Cortex of kidney (tissue), 1 donor: ENCODE measurements around the gene HOATZ.

Source experiments
- DNase-seq: peaks from one replicate; lab custom pipeline; 2025; lab: John Stamatoyannopoulos, UW

Gene HOATZ

GRCh38 chr11:111522426-111522825 is 7.8 kb downstream of the HOATZ start:
- no peak for DNase-seq

DNA sequence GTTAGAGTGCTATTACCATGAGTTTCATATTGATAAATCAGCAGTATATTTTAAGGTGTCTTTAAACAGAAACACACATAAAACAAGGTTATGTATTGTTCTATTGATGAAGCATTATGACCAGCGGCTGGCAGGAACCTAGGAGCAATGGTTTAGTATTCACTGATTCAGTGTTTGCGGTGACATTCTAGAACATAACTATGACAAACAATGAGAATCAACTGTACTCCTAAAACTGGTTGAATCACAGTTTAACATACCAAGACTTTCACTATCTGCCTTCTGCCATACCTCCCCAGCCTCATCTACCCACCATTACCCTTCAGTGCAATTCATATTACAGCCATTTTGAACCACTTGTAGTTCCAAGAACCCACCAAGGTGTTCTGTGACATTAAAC is 8.8 kb downstream of the HOATZ start:
- no peak for DNase-seq

DNA sequence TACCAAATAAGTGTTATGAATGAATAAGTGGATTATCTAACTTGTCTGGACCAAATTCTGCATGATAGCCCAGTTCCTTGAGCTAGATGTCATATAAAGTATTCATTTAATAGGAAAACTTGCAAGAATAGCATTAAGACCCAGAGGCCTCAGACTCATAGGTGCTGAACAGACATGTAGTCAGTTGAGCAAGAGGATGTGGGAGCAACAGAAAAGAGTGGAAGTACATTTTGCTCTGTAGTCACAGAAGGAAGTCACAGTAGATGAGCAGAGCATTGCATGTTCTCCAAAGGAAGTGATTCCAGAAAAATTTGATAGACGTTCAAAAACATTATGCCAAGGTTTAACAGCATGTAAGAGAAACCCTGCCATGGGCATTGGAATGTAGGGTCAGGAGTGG is 9.5 kb downstream of the HOATZ start:
- no peak for DNase-seq

DNA sequence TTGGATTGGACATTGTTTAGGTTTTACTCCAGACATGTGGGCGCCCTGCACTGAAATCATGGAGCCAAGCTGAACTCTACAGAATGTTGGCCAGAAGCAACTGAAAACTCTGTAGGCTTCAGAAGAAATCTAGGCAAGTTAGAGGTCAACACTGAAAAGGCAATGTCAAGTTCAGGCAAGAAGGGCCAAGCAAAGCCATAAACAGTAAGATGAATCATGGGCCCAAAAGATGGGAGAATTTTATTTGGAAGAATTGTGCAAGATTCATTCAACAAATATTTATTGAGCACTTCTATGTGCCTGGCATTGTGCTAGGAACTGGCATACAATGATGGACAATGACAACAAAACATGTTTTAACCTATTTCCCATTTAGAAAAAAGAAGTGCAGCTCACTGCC is 10.9 kb downstream of the HOATZ start:
- no peak for DNase-seq

GRCh38 chr11:111526501-111526900 is 11.9 kb downstream of the HOATZ start:
- DNase-seq, result no peak

- no peak for DNase-seq
Observed at GRCh38 chr11:111527279-111527678, 12.7 kb downstream of the HOATZ start.

DNA sequence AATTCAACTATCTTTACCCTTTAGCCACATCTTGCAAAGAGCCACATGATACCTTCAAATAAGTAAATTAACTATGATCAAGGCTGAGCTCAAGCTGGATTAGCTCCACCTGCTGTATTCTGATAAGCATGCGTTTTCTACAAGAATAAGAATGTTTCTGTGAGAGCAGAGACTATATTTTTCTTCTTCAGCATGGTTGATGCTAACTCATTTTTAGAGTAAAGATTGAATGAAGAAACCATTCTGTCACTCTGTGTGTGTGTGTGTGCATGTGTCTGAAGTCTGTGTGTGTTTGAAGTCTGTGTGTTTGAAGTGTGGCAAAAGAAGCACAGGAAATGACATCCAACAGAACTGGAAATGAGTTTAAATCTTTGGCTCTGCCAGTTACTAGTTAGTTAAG is 14.0 kb downstream of the HOATZ start:
- DNase-seq, result no peak

DNA sequence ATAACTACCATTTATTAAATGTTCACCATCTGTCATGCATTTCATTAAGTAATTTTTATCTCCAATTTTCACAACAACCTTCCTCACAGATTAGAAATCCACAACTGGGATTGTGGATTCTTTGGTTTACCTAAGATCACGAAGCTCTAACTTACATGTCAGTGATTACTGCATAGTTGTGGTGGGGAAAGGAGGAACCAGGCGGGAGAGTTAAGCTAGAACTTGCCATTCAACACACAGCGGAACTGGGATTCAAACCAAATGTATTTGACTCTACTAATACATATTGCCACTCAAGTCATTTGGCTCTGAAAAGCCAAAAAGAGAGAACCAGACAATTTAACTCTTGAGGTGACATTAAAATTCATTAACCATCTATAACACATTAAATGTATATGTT is 15.5 kb downstream of the HOATZ start:
- no peak for DNase-seq

GRCh38 chr11:111531136-111531535 is 16.6 kb downstream of the HOATZ start:
- no peak for DNase-seq

GRCh38 chr11:111531687-111532364 is 17.2 kb downstream of the HOATZ start:
- no peak for DNase-seq

DNA sequence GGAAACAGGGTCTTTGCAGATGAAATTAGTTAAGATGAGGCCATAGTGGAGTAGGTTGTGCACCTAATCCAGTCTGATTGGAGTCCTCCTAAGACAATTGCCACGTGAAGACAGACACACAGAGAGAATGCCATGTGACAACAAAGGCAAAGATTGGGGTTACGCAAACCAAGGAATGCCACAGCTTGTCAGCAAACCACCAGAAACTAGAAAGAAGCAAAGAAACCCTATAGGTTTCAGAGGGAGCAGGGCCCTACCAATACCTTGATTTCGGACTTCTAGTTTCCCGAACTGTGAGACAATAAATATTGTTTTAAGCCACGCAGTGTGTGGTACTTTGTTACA is 17.8 kb downstream of the HOATZ start:
- no peak for DNase-seq

DNA sequence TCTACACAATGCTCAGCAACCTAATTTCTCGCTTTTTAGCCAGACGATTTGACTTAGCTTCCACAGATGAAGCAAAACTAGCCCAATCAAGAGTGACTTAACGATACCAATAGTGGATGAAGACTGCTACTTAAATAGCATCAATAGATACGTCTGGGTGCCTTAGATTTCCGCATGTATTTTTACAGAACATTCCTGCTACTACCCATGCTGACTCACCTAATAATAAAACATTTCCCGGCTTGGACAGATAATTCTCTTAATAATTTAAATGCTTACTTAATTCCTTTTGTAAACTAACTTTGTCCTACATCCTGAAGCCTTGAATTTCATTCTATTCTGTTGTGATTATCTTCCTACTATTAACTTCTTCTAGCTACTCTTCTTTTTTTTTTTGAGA is 20.7 kb downstream of the HOATZ start:
- DNase-seq, result no peak

- DNase-seq, result no peak
Observed at GRCh38 chr11:111537336-111537860, 22.8 kb downstream of the HOATZ start.

GRCh38 chr11:111538407-111539114 is 24.0 kb downstream of the HOATZ start:
- DNase-seq, result no peak

DNA sequence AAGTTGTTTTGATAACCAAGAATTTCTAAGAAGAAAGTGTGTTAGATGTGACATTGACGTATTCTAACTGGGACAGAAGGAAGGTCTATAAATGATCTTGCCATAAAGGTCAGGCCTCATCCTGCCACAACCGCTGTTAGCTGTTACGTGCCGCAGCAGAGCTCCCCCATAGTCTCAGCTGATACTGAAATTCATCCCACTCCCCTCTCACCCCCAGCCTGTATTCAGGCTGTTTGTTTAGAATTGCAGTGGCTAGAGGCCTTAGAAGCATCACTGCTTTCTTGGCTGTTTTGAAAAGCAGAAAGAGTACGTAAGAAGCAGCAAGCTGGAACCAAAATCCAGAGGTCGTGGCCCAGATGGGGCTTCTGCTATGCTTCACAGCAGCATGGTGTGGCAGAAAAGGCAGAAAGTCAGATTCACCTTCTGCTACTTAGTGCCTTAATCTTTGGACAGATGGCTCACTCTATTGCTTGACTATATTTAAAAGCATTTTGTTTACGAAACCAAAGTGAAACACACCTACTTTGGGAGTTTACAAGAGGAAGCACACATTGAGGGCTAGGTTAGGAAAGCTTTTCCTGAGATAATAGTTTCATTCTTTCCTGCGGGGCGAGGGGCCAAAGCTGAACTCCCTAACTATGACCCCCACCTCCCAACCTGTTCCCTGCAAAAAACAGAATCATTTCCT is 25.0 kb downstream of the HOATZ start:
- DNase-seq, result no peak

- no peak for DNase-seq
Observed at GRCh38 chr11:111540114-111540936, 25.7 kb downstream of the HOATZ start, which contains the start of gene LAYN. TSS of gene LAYN (plus strand) at chr11:111540720. CDS start at chr11:111540844, 124 bp downstream.

GRCh38 chr11:111540937-111541253 is 26.3 kb downstream of the HOATZ start:
- DNase-seq, result no peak

GRCh38 chr11:111541254-111542061 is 26.9 kb downstream of the HOATZ start:
- no peak for DNase-seq

- DNase-seq, result no peak
Observed at GRCh38 chr11:111542606-111543275, 28.2 kb downstream of the HOATZ start.

- DNase-seq, result no peak
Observed at GRCh38 chr11:111548525-111548924, 33.9 kb downstream of the HOATZ start.
